HG03097 (cell line): ENCODE results near the gene CDRT15L2.
"Not testable (repeated sequence)": the region's sequence is repeated elsewhere in the genome, so short reads cannot be mapped to it uniquely, and the experiment has no call there.

Source experiments
- ATAC-seq: cut with Tn5 transposase; IDR thresholded peaks from one replicate; pipeline ENCODE4 v1.9.1; 2021; ENCODE audit not compliant: unreplicated experiment, low FRiP score

CDRT15L2 gene

DNA sequence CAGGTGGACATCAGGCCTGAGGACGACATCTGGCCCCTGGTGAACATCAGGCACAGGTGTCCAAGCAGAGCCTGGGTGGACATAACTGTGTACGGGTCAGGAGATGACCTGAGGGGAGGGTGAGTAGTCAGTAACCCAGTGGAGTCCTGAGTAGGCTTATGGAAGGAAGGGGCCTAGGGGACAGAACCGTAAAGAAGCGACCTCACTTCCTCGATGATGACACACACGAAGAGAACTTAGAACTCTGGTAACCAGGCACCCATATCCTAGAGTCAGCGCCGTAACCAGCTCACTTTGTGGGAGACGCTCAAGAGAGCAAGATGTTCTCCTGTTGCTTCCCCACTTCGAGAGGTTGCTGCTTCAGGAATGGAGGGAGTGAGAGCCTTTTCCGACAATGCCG, at the start of gene CDRT15L2:
TSS of gene CDRT15L2 (plus strand) at position 301 of the 400 bp plus-strand sequence. CDS start at position 321, 20 bp downstream.
- ATAC-seq, result not testable (repeated sequence)

DNA sequence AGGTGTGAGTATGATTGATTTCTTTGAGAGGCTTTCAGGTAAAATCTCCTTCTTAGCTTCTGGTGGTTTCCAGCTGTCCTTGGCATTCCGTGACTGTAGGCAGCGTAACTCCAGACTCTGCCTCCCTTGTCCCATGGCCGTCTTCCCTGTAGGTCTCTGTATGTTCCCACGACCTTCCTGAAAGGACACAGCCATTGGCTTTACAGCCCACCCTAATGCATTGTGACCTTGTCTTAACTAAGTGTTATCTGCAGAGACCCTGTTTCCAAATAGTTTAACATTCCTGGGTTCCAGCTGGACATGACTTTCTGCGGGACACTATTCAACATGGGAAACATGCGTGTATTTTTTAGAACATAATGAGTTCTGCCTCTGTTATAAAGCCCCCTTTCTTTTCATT, 49.4 kb upstream of the CDRT15L2 start:
- not testable (repeated sequence) for ATAC-seq

DNA sequence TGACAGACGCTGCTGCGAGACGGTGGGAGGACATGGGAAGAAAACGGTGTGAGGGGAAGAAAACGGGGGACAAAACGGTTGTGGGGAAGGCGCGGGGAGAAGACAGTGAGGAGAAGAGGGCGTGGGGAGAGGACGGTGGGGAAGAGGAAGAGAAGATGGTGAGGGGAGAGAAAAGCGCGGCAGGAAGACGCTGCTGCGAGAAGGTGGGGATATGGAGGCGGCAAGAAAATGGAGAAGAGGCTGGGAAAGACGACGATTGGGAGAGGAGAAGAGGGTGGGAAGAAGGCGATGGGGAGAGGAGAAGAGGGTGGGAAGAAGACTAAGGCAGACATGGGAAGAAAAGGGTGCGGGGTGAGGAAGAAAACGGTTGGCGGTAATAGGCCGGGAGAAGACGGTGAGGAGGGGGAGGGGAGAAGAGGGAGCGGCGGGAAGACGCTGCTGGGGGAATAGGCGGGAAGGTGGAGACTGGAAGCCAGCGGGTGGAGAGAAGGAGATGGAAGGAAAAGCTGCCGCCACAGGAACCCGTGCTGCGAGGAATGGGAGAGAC, 46.9 kb upstream of the CDRT15L2 start:
- ATAC-seq, result not testable (repeated sequence)

DNA sequence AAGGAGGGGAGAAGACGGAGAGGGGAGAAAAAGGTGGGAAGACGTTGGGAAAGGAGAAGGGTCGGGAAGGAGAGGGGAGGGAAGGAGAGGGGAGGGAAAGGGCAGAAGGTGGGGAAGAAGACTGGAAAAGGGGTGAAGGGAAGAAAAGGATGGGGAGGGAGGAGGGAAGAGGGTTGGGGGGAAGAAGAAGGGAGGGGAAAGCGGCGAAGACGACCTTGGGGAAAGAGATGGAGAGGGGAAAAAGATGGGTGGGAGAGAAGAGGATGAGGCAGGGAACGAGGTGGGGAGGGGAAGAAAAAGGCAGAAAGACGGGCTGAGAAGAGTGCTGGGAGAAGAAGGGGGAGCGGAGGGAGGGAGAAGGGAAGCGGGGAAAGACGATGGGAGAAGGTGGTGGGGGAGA, 46.3 kb upstream of the CDRT15L2 start:
- ATAC-seq, result not testable (repeated sequence)

DNA sequence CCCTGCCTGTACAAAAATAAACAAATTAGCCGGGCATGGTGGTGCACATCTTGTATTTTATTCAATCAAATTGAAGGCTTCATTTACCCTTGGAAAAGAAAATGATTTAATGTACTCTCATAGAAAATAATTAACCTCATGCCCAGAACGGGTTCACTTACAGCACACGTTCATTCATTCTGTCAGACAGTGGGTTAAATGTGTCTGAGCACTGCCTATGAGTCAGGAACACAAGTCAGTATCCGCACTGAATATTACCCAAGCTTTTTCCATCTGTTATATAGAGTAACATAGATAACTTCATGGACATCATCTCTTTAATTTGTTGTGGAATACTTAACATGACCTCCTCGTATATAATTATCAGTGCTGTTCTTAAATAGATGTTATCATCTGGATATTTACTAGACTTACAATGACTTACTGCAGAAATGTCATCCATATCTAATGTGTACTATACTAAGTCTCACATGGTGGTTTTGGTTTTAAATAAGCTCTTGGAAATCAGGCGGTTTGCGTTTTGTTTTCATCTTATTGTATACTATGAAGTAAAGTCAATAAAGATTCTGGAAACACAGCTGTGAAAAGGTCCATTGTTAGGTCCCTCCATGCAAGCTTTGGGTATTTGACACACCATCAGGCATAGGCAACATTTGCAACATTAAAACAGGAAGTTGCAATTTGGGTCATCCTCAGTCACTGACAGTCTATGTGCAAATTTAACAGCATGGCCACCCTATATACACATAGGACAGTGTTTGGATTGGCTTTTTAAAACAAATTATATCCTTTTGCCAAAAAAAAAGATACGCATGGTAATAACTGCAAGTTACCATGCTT, 44.6 kb upstream of the CDRT15L2 start:
- not testable (repeated sequence) for ATAC-seq

DNA sequence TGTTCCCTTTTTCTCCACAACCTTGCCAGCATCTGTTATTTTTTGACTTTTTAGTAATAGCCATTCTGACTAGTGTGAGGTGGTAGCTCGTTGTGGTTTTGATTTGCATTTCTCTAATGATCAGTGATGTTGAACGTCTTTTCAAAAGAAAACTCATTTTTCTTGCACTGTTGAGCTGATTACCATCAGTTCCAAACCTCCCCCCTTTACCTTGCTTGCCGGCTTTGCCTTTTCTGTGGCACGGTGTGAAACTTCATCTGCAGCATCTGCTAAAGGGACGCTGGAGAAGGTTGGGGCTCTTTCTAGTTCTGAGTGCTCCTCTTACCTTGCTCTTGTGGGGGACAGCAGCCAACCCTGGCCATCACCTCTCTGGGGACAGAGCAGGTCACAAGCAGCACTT, 39.1 kb upstream of the CDRT15L2 start:
- peak; percentile 98 for ATAC-seq

DNA sequence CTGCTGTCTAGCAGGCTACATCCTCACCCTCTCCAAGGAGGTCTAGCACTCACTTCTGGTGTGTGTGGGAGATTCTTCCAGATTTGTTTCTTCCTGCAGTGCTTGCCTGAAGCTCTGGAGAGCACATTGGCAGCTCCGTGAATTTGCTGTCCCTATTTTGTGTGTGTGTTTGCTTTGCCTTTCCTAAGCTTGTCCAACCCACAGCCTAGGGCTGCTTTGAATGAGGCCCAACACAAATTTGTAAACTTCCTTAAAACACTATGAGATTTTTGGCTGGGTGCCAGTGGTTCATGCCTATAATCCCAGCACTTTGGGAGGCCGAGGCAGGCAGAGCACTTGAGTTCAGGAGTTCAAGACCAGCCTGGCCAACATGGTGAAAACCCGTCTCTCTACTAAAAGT, 38.7 kb upstream of the CDRT15L2 start:
- not testable (repeated sequence) for ATAC-seq

DNA sequence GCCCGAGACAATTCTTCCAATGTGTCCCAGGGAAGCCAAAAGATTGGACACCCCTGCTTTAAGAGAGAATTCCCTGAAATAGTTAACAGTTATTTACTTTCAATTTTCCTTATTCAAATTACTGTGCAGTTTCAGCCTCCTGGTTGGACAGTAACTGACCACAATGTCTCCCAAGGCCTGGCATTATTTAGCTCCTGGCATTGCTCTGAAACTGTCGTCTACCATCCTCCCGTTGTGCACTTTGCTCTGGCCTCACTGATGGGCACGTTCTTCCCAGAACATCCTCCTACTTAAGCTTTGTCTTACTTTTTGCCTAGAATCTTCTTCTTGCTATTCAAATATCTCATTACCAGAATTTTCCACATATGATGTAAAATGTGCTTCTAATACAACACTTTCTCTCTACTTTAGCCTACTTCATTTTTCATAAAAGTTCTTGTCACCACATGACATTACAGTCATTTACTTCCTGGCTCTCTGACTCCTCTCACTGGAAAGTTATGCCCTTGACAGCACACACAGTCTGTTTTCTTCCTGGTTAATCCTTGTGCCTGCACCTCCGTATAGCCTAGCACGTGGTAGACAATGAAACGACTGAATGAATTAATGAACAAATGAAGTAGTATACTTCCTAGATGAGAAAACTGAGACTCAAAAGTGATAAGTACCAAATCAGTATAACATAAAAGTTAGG, 37.5 kb upstream of the CDRT15L2 start:
- ATAC-seq, result not testable (repeated sequence)

DNA sequence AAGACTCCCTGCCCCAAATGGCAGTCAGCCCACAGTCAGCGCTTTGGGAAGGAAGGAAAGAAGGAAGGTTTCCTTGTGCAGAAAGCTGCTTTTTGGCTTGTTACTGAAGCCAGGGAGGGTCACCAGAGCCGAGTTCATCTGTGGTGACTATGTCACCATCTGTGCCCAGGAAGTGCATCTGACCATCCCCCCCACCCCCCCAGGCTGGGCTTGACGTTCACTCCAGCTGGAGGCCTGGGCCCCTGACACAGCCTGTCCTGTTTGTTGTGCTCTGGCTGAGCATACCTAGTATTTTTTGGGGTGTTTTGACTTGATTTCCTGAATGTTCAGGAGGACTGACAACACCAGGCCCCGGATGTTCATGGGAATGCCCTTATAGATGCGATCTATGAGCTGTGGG, 31.6 kb upstream of the CDRT15L2 start:
- not testable (repeated sequence) for ATAC-seq

DNA sequence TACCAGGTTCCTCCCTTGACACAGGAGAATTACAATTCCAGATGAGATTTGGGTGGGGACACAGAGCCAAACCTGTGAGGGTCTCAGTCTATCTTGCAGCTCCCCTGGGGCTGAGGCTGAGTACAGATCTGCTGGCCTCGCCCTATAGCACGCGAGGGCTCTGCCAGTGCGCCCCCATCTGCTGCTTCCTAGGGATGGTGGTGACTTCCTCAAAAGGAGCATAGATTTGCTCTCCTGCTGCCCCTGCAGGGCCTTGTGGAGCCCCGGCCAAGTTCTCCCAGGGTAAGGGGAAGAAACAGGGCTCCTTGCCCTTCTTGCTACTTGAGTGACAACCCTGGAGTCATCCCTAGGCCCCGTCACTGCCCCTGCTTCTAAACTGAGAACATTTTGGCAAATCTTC, 26.6 kb upstream of the CDRT15L2 start:
- not testable (repeated sequence) for ATAC-seq

DNA sequence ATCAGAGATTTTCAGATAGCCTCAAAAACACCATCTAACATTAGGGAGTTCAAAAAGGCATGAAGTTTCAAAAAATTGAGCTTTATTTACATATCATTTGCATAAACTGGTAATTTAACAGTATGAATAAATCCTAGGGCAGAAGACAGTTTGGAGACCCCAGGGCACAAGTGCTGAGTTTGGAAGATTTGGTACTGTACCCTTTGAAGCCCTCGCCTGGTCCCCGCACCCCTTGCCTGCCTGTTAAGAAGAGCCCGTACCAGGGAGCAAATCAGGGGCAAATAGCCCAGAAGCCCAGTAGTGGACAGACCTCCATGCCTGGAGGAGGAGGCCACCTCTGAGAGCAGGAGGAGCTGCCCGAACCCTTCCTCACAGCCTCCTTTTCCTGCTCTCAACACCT, 24.8 kb upstream of the CDRT15L2 start:
- ATAC-seq, result not testable (repeated sequence)

DNA sequence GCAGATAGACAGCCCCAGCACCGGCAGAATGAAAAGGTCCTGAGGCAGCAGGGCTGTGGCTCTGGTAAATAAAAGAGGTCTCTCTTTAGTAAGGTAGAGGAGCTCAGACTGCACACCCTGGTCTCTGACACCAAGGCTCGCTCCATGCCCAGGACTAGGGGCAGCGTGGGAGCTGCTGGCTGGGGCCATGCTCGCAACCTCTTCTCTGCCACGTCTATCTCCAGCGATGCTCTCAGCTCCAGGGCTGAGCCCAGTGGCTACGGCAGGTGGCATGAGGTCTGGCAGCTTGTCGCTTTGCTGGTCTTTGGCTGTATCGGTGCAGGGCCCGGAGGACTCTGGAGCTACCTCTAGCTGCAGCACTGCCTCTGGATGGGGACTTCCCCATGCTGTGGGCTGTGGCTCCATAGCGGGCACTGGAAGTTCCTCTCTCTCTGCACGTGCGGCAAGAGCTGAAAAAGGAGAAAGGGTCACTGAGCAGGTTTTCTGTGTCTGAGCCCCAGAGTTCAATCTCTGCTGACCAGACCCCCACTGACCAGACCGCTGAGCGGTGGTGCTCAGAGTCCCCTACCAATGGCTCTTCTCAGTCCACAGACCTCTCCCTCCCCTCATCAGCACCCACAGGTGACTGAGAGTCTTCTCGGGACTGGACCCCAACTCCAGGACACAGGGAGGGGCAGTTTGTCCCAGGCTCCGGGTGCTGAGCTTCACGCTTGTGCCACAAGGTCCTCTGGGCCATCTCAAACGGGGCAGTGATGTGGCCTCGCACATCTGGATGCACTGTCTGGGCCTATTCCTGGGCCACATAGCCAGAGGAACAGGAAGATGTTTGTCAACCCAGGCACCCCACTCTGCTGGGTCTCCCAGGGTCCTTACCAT, 24.2 kb upstream of the CDRT15L2 start:
- ATAC-seq, result not testable (repeated sequence)

DNA sequence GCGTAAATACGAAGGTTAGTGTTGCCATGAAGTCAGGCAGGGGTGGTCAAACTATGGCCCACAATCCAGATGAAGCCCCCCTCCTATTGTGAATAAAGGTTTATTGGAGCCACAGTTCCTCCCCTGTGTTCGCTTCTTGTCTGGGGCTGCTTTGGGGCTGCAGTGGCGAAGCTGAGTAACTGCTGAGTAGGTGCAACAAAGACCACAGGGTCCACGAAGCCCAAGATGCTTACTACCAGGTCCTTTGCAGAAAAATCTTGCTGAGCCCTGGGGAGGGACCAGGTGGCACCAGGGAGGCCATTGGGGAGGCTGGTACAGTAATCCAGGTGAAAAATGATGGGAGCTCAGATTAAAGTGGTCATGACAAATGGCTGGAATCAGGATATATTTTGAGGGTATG, 21.4 kb upstream of the CDRT15L2 start:
- ATAC-seq, result not testable (repeated sequence)

DNA sequence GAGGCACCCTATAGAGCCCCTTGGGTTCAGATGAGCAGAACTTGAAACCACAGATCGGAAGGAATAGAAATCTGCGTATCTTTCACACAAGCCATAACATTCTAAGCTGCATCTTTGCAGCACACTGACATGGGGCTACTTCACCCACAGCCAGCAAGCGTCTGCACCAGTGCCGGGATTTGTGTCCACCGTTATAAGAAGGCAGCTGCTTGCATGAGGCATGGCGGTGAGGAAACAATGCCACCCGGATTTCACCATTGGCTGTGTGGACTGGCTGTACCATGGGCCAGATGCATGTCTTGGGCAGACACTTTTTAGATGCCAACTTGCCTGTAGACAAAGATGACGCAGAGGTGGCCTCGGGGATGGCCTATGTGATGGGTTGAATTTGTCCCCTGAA, 20.5 kb upstream of the CDRT15L2 start:
- not testable (repeated sequence) for ATAC-seq

DNA sequence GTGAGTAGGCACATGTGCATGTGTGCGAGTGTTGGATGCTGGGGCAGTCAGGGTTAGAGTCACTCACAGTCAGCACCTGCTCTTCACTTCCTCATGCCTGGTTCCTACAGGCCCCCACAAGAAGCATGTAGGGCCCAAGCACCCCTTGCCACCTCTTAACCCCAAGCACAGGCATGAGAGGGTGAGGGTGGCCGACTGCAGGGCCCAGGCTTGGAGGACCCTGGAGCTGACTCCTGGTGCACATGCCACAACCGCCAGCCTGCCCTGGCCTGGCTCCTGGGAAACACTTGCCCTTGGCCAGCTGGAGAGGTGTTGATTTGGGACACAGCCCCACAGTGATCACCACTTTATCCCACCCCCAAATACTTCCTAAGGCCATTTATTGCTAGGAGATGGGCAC, 16.9 kb upstream of the CDRT15L2 start:
- ATAC-seq, result no peak

DNA sequence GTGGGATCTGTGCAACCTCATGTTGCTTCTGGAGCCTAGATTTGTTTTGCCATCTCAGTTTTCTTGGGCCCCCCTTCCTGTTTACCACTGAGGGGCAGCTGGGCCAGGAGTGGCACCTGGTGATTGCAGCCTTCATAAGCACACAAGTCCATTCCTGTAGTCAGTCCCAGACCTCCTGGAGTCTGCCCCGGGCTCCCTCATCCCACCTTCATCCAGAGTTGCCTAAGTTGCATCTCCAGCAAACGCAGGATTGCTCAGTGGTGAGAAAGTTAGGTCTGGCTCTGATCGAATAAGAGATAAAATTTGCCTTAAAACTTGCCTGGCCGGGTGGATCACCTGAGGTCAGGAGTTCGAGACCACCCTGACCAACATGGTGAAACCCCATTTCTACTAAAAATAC, 14.3 kb upstream of the CDRT15L2 start:
- ATAC-seq, result not testable (repeated sequence)

DNA sequence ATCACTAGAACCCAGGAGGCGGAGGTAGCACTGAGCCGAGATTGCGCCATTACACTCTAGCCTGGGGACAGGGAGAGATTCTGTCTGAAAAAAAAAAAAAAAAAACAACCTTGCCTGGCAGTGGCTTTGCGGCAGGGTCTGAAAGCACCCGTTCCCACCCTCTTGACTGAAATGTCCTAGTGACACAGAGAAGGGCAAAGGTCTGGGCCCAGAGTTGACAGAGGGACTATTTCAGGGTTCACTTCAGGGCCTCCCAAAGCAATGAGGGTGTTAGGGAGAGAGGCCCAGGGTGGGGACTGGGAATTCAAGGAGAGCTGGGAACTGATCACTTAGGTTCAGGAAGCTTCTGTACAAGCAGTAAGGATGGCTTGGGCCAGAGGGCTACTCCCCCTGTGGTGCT, 13.8 kb upstream of the CDRT15L2 start:
- ATAC-seq, result no peak

DNA sequence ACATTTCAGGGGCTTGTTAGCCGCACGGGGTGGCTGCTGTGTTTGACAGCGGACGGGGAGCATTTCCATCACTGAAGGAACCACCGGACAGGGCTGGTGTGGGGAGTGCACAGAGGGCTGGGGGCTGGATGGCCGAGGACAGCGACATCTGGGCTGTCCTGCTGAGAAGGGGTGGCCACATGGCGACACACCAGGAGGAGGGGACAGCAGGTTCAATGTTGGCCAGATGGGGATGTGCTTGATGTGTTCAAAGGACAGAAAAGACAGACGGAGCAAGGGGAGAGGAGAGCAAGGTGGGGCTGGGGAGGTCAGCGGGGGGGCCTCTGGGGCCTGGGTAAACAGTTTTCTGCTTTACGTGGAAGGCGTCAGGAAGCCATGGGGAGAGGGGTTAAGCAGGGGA, 12.8 kb upstream of the CDRT15L2 start:
- ATAC-seq, result not testable (repeated sequence)

DNA sequence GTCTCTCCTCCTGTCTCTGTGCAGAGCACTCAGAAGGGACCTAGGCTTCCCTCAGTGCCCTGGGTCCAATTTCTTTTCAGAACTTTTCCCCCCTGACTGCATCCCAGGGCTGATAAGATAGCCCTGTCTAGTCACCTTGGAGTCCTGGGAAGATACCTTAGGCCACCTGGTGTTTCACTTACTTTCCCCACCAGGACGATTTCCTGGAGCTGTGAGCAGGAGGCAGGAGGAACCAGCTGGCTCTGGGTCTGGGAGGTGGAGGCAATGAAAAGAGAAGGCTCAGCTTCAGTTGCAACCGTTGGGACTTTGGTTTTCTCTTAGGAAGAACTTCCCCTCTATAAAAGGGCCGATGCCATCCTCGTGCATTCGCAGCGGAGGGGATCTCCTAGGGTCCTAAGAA, 12.1 kb upstream of the CDRT15L2 start:
- ATAC-seq, result not testable (repeated sequence)

DNA sequence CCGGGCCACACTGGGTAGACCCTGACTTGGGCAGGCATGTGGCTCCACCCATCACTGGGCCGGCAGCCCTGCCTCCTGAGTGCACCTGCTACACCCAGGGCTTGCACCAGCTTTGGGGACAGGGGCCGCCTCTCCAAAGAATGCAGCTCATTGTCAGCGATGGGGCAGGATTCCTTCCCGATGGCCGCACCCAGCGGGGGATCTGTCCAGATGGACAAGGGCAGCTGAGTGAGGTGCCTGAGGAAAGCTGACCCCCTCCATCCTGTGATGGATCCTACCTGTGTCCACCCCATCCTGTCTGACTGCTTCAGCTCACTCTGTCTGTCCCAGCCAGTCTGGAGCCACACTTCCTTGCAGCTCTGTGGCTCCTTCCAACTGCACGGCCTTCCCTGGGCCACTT, 10.9 kb upstream of the CDRT15L2 start:
- ATAC-seq, result not testable (repeated sequence)
